Psoas muscle (tissue), 8 donors: Measurements from ENCODE around the gene CNST. TPM values are rescaled to one million over a fixed set of nuclear protein-coding genes. Genes with fewer than 3 reads are reported as not detected.
A peak's percentile ranks its signal among the peaks of the same experiment; 100 is the strongest.

Experiments
- ATAC-seq, 4 donors: fragments of 200-7000 bp; cut with Tn5 transposase; one replicate each; pipeline ENCODE4 v1.9.1; 2020; ENCODE audit warnings: moderate library complexity in 3 of 4, mild to moderate bottlenecking in 2 of 4
- DNase-seq, 2 donors: peaks; one replicate each; pipeline ENCODE4 v3.0.0-alpha.2; 2020
- H3K27ac ChIP-seq: fragments of 200-600 bp; one replicate; pipeline ENCODE4 v1.8.0; 2022
- H3K27me3 ChIP-seq, 3 donors: fragments of 200-600 bp in 1 of 3; one replicate each; pipeline versions ENCODE4 v1.6.1 to v1.8.0; 2013 to 2022; ENCODE audit warnings: low read length in 2 of 3, mild to moderate bottlenecking in 2 of 3, moderate library complexity in 1 of 3; ENCODE audit not compliant: insufficient read depth in 3 of 3
- H3K36me3 ChIP-seq, 2 donors: fragments of 200-600 bp in 1 of 2; one replicate each; pipeline versions ENCODE4 v1.6.1 to v1.8.0; 2013 to 2022; ENCODE audit warnings: low read depth in 1 of 2, mild to moderate bottlenecking in 1 of 2, moderate library complexity in 1 of 2; ENCODE audit not compliant: insufficient read depth in 1 of 2
- H3K4me1 ChIP-seq: fragments of 200-600 bp; one replicate; pipeline ENCODE4 v1.8.0; 2022
- H3K4me3 ChIP-seq: fragments of 200-600 bp; one replicate; pipeline ENCODE4 v1.8.0; 2022; ENCODE audit warnings: mild to moderate bottlenecking
- H3K9me3 ChIP-seq: fragments of 200-600 bp; one replicate; pipeline ENCODE4 v1.8.0; 2022
- CTCF ChIP-seq: fragments of 200-600 bp; IDR thresholded peaks from one replicate; pipeline ENCODE4 v1.8.0; 2022; ENCODE audit warnings: antibody characterized with exemption
- WGBS, 3 donors: extraction: QIAGEN DNeasy Blood & Tissue Kit; methylation state at CpG; one replicate each; pipeline versions ENCODE4 v1.1.6 to v1.1.7; 2013; 5-methylcytosine and 5-hydroxymethylcytosine counted together
- intact Hi-C, 2 donors: fragments of 100-400 bp; cut with DNase I; formaldehyde crosslinking; loops; one replicate each; pipeline versions ENCODE4 v1.11.0 to v1.14.2; 2022
- polyA plus RNA-seq, 3 donors: library from polyadenylated mRNA; stranded (reverse); fragments of 200-250 nt; gene quantifications; one replicate each; pipeline ENCODE4 v1.2.3, GENCODE V29; 2013
- total RNA-seq, 4 donors: library from RNA; stranded (reverse); fragmentation: NEBNext Ultra II Directional in 2 of 4; extraction: Animal tissue kit (Norgen Biotek cat#: 25700) in 2 of 4; gene quantifications; one replicate each; pipeline versions ENCODE4 v1.2.1 to v1.2.4, GENCODE V29; 2021 to 2023
- donor health status: healthy with polysubstance abuse.
- donor health status: DM: no; HTN: no; CAD: no; lungs with moderate emphysema.
- donor health status: Bipolar disorder and iron deficiency.
- donor health status: healthy.
- donor health status: DM: yes; HTN: yes; CAD: no.
- donor health status: DM: no; HTN: no; CAD: no.
- donor health status: DM: no; HTN: no; CAD: no.
- donor health status: DM: yes; HTN: yes; CAD: no.

The CNST gene
- total and polyA plus RNA-seq, 7 donors = 9.7 to 64.8 (median 19.5) TPM

- Histone ChIP-seq H3K27ac (no peak overlapping the region), H3K4me3 (no peak overlapping the region), H3K36me3 (no peaks in the 10 kb centered on the region), H3K9me3 (no peaks in the 10 kb centered on the region), H3K27me3 (no peaks in the 10 kb centered on the region), H3K4me1 (no peaks in the 10 kb centered on the region)
- TF ChIP-seq CTCF = no peak
- 66 to 72% (median 71%) methylated on average over 2 of the region's 2 CpGs for WGBS, 3 donors
- ATAC-seq (no peak), DNase-seq (no peak)
- intact Hi-C loops = no loop called here
Observed at GRCh38 chr1:246530482-246530881, 35.8 kb upstream of the CNST start.

- H3K27ac ChIP-seq = no peak overlapping the region
- intact Hi-C loops = no loop called here
- ATAC-seq (no peak), DNase-seq (no peak)
- TF ChIP-seq CTCF = no peak
- H3K4me1 ChIP-seq = peaks cover 1% of the 10 kb centered on the region
- H3K27me3 ChIP-seq = no peaks in the 10 kb centered on the region
- no peak overlapping the region for H3K4me3 ChIP-seq
- H3K36me3 ChIP-seq = no peaks in the 10 kb centered on the region
- H3K9me3 ChIP-seq = no peaks in the 10 kb centered on the region
- 64 to 66% (median 65%) methylated on average over 1 of the region's 1 CpG for WGBS, 3 donors
Observed at GRCh38 chr1:246532519-246532918, 33.7 kb upstream of the CNST start.

GRCh38 chr1:246533371-246533905 lies 32.8 kb upstream of the CNST start:
- Histone ChIP-seq H3K4me3 (no peak overlapping the region), H3K9me3 (no peaks in the 10 kb centered on the region), H3K4me1 (peaks cover 5% of the 10 kb centered on the region), H3K36me3 (no peaks in the 10 kb centered on the region), H3K27me3 (no peaks in the 10 kb centered on the region), H3K27ac (no peak overlapping the region)
- DNase-seq = no peak
- no peak for ATAC-seq
- intact Hi-C loops = no loop called here
- 74 to 88% (median 83%) methylated on average over 2 of the region's 2 CpGs for WGBS, 3 donors
- TF ChIP-seq CTCF = no peak

GRCh38 chr1:246534114-246534513 lies 32.1 kb upstream of the CNST start:
- DNase-seq = no peak
- no peak for ATAC-seq
- Histone ChIP-seq H3K9me3 (no peaks in the 10 kb centered on the region), H3K4me1 (peaks cover 5% of the 10 kb centered on the region), H3K4me3 (no peak overlapping the region), H3K36me3 (no peaks in the 10 kb centered on the region), H3K27ac (no peak overlapping the region), H3K27me3 (no peaks in the 10 kb centered on the region)
- 71 to 93% (median 87%) methylated on average over 1 of the region's 1 CpG for WGBS, 3 donors
- no peak for TF ChIP-seq CTCF
- intact Hi-C loops = no loop called here

GRCh38 chr1:246537441-246537840 lies 28.8 kb upstream of the CNST start:
- Histone ChIP-seq H3K27ac (no peak overlapping the region), H3K9me3 (no peaks in the 10 kb centered on the region), H3K36me3 (peaks cover 9 to 31% of the 10 kb centered on the region in 2 donors), H3K27me3 (no peaks in the 10 kb centered on the region), H3K4me1 (peaks cover 5% of the 10 kb centered on the region), H3K4me3 (no peak overlapping the region)
- DNase-seq (no peak), ATAC-seq (peak in 2 of 4 donors; percentile 44 to 68)
- no peak for TF ChIP-seq CTCF
- intact Hi-C loops = no loop called here
- WGBS, 3 donors = 75 to 79% (median 76%) methylated on average over 7 of the region's 7 CpGs
